ENCODE data around the gene FRMD4A.
"Not testable (repeated sequence)": the region's sequence is repeated elsewhere in the genome, so short reads cannot be mapped to it uniquely, and the experiment has no call there.

The FRMD4A gene

DNA sequence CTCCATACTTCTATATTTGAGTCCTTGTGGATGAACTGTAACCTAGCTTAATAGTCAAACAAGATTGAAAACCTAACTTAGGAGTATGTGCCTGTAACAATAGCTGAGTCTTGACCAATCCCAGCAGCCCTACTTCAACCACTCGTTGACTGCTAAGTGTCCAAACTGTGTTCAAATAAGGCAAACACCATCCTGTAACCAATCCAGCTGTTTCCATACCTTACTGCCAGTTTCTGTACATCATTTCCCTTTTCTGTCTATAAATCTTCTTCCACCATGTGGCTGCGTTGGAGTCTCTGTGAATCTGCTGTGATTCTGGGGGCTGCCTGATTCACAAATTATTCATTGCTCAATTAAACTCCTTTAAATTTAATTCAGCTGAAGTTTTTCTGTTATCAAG lies 195.5 kb downstream of the FRMD4A start:
- DNase-seq: not testable (repeated sequence)

DNA sequence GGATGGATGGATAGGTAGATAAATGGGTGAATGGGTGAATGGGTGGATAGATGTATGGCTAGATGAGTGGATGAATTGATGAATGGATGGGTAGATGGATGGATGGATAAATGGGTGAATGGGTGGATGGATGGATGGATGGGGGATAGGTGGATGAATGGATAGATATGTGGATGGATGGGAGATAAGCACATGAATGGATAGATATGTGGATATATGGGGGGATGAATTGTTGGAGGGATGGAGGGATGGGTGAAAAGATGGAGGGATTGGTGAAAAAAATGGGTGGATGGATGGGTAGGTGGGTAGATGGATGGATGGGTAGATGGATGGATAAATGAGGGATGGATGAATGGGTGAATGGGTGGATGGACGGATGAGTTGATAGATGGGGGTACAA lies 196.4 kb downstream of the FRMD4A start:
- no peak for DNase-seq

DNA sequence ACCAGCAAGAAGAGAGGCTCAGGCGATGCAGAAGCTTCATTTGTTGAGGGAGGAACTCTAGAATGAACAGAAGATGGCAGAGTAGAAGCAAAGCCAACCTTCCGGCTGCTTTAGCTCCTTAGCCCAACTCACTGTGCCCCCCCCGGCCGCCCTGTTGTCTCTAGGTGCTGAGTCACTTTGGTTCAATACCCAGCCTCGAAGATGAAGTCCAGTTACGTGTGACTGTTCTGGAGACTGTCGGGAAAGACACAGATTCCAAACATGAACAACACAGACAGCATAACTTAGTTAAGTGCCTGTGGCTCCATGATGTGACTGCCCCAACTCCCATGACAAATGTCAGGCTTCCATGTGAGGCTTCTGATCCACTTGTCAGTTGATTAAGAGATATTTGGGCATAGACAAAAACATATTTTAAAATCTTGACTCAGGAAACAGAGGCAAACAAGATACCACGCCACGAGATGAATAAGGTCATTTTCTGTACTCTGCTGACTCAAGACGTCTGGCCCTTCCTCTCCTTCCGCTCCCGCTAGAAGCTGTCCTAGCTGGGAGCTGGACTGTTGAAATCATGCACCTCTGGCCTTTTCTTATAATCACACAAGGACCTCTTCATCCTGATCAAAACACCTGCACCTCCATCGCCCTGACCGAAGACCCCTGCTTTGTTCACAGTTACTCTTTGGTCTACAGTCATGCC lies 199.3 kb downstream of the FRMD4A start:
- no peak for DNase-seq

DNA sequence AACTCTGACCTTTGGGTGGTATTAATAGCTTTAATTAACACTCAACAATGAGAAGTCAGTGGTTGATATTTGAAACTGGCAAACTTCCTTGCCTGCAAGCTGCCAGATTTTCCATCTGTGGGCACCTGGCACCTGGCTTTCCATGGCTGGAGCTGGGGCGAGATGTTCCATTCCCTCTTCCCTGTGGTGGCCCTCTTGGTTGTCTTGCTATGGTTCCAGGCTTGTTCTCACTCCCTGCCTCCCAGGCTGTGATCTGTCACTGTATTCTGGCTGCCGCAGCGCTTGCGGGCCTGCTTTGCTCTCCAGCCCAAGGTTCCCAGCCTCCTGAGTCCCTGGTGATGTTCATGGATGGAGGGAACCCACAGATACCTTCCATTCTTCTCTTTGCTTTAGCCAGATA lies 201.0 kb downstream of the FRMD4A start:
- no peak for DNase-seq

DNA sequence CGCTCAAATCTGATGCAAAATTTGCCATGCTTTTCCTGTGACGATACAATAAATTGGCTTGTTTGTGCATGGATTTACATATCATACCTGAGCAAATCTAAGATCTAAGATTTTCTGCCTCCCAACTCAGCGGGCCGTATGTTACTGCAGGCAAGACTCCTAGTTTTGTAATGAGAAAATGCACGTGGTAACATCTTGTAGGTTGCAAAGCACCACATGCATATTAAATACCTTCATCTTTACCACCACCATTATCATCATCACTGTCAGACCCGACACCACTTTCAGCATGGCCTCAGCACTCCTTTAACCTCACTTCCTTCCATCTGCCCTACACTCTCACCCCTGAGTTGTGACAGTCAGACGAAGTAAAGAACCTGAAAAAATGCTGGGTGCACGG lies 202.2 kb downstream of the FRMD4A start:
- no peak for DNase-seq

DNA sequence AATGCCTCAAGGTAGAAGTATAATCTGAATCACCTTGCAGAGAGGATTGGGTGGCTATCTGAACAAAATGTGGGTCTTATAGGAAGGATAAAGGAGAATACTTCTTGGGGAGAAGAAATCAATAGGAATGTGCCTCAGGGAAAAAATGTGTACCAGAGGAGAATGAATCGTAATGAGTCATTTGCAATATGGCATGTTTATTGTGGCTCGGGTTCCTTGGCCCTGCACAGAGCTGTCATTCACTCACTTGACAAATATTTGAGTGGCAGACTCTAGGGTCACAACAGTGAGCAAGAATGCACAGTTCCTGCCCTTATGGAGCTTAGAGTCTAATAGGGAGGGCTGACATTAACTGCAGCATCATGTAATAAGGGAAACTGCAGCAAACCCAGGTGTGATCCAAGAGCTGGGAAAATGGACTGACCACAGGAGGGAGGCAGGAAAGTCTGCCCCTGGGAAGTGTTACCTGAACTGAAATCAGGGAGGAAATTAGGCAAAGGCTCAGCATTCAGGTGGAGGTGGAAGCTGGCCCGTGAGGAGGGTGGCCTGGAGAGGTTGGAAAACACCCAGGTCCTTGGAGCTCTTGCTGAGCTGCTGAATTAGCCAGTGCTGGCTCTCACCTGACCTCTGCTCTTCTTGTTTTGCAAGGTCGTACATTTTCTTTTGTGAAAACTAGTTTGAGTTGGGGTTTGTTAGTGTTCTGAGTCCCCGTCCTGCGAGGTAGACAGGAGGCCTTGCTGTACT lies 203.9 kb downstream of the FRMD4A start:
- DNase-seq: no peak

DNA sequence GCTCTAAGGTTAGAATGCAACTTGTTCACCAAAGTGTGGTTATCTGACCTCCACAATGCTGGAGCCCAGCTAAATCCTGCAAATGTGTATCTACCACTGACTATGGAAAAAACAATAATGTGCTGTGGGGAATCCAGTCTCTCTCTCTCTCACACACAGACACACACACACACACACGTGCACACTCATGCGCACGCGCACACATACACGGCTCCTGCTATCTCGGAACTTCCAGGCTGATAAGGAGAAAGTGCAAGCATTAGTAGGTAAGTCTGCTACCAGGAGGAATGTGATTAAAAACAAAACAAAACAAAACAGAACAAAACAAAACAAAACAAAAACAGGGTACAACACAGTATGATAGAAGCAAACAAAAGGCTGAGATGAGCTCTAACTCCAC lies 205.2 kb downstream of the FRMD4A start:
- no peak for DNase-seq

DNA sequence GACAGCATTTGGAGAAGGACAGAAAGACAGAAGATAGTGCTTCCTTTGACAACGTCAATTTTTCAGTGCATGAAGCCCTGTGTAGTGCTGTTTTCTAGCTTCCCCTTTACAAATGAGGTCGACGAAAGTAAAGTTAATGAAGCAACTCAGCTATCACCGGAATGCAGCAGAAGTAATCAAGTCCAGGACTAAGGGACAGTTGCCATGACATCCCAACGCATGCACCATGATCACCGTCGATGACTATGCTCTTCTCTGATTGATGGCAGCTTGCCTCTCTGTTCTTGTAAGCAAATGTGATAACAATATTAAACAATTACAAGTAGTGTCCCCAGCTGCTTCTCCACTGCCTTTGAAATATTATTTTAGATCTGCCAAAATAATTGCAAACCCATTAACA lies 205.8 kb downstream of the FRMD4A start:
- no peak for DNase-seq

DNA sequence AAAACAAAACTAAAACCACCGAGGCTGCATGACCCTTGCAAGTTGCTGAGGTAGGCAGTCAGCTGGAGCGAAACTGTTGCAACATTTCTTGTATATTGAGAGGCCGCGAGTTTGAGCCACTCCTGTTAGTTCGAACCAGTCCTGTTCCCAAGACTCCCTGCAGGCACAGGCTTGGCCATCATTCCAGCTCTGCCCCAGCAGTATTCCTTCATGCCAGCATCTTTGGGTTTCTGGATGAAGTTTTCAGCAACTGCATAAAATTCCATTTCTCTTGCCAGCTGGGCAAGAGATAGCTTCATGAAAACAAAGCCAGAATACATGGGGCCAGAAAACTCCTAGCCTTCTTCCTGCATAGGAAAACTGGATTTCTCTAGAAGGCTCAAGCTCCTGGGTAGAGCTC lies 207.6 kb downstream of the FRMD4A start:
- no peak for DNase-seq

DNA sequence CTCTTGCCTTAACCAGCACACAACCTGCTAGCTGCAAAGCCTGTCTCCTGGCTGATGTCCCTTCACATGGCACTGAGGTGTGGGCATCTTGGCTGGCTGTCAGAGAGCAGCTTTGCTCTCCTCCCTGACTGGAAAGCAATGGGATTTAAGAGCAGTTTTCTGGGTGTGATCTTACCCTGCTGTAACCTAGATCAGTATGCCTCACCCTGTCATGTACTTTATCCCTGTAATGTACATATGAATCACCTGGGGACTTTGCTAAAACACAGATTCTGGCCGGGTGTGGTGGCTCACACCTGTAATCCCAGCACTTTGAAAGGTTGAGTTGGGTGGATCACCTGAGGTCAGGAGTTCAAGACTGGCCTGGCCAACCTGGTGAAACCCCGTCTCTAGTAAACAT lies 209.9 kb downstream of the FRMD4A start:
- no peak for DNase-seq

DNA sequence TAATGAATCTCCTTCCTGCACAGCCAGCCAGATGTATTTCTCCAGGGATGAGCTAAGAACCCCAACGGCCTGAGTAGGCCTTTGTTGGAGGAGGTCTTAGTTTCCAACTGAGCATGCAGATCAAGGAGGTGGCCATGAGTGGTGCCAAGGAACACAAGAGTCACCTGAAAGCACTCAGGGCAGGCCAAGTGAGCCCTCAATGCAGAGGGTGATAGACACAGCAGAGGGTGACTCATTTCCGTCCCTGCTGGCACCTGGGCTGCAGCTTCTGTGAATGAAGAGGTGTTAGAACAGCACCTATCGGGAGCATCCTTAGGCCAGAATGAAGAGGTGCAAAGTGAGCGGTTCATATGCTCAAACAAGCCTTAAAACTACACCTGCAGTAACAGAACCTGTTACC lies 211.8 kb downstream of the FRMD4A start:
- DNase-seq: no peak

DNA sequence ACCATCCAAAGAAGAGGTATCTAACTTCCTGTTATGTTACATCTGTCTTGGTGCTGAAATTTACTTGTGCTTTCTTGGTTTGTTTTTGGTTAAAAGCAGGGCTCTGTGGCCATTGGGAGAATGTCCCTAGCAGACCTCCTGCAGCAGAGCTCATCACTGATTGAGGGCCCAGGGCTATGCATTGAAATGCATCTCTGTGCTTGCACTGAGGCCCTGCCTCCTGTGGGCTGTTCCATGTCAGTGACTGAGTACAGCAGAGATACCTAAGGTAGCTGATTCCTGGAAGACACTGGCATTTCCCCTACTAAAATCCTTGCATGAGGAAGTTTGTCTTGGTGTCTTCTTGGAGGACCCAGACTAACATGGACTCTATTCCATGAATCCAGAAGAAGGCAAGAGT lies 213.9 kb downstream of the FRMD4A start:
- DNase-seq: no peak

DNA sequence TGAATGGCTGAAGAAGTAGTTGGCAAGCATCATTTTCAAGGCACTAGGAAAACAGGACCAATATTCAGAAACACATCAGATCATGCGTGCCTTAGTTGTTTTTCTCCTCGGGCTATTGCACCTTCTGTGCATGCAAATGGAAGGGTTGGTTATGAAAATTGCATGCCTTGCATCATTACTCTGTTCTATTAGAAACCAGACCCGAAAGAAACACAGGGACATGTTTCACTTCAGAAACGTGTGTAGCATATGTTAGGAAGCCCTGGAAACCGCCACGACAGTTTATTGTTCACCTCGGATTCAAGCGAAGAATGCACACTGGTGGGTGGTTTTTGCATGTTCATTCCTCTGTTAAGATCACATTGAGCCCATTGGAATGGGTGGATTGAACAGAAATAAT lies 214.7 kb downstream of the FRMD4A start:
- DNase-seq: no peak

DNA sequence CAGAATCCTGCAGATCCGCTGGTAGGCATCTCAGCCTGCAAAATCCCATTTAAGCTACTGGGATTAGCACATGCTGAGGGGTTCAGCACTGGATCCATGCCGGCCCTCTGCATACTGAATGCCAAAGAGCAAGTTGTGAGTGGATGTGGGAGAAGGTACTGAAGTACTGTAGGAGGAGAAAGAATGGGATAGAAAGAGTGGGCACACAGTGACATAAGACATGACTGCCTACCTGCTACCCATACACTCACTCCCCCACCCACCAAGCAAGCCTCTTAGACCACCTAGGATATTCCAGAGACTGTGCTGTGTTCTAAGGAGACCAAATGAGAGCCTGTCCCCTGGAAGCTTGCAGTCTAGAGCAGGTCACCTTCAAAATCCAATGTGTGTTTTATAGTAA lies 215.9 kb downstream of the FRMD4A start:
- DNase-seq: no peak

DNA sequence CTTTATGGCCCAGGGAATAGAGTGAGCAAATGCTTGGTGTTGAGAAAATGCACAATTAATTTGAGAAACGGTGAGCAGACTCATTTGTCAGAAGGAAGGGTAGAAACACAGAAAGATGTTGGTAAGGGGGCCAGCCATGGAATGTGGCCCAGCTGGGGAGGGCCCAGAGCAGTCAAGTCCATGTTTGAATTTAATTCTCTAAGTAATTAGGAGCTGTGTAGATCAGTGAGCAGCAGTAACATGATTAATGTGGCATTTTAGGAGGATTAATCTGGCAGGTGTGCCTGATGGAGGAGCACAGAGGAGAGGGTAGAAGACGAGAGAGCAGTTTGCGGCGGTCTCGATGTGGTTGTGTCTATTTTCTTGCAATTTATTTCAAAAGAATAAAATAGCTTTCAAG lies 218.7 kb downstream of the FRMD4A start:
- DNase-seq: no peak

DNA sequence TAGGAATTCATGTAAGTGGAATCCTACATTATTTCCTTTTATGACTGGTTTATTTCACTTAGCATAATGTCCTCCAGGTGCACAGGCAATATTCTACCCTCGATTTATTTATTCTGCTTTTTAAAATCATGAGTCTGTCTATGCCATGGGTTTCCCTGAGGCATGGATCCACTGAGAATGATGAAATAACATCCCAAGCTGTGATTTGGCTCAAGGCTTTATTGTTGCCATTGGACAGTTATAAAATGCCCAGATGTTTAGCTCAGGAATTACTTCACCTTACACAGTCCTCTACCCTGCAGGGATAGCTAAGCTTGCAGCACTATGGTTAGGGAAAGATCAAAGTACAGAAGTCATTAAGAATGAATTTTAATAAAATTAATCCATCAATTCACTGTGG lies 219.5 kb downstream of the FRMD4A start:
- no peak for DNase-seq

DNA sequence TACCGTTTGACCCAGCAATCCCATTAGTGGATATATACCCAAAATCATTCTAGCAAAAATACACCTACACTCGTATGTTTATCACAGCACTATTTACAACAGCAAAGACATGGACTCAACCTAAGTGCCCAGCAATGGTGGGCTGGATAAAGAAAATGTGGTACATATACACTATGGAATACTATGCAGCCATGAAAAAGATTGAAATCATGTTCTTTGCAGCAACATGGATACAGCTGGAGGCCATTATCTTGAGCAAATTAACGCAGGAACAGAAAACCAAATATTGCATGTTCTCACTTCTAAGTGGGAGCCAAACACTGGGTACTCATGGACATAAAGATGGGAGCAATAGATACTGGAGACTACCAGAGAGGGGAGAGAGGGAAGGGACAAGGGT lies 223.9 kb downstream of the FRMD4A start:
- no peak for DNase-seq

DNA sequence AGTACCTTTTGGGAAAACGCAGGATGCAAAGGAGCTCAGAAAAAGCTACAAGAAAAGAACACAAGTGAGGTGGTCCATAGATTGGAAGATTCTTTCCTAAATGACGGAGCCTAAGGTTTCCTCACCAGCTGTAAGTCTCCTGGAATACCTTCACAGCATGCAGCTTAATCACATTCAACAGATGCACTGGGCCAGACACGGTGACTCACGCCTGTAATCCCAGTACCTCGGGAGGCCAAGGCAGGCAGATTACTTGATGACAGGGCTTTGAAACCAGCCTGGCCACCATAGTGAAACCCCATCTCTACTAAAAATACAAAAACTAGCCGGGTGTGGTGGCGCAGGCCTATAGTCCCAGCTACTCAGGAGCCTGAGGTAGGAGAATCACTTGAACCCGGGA lies 228.7 kb downstream of the FRMD4A start:
- no peak for DNase-seq

DNA sequence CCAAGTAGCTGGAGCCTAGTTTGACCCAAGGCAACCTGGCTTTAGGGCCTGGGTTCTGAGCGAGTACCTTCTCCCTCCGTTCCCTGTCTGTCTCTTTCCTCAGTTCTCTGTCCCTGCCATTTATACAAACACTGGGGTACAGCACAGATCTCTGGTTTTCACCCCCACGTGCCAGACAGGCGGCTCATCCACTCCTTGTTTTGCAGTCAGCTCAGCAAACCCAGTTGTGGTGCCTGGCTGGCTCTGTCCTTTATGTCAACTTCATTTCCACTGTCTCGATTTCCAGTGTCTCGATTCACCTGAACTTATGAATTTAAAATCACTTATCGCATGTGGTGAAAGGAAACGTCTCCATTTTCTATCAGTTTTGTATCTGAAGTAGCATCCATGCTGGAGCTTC lies 230.8 kb downstream of the FRMD4A start:
- no peak for DNase-seq

DNA sequence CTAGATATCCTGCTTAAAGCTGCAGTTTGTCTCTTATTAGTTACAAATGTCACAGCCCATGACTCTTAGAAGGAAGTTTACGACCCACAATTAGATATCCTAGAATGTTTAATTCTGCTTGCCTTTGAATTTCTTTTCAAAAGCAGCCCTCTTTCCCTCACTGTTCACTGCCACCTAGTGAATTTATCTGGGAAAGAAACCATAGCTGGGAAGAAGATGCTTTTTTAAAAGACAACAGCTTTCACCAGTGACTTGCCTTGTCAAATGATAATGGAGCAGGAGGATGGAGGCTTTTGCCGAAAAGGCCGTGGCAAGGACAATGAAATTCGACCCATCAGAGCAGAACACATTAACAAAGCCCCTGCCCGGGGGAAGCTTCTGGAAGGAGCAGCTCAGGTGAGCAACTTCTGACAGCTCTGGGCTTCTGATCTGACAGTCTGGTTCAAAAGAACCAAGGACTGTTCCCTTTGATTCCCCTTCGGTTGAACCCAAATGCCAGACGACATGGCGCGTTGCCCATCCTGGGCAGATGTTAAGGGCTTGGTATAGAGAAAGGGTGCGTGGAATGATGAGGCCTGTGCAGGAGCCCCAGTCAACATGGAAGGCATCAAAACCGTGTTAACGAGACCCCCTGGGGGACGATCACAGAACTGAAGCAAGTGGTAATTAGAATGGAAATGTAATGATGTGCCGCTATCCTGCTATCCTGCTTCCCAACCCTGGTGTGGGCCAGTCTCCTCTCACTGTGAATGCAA lies 236.8 kb downstream of the FRMD4A start:
- DNase-seq: no peak

DNA sequence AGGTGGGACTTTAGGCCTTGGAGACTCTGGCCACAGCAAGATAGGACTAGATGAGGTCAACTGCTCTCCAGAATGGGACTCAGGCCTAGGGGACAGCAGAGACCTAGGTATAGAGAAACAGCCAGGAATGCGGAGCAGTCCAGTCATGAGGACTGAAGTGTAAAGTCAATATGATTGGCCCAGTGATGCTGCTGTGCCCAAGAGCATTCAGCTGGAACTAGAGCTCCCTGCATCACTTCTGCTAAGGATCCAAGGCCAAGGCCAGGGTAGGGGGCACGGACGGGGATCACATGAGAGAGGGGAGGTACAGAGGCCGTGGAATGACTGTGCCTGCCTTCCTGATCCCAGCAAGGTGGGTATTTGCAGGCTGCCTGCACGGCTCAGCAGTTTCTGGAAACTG lies 237.9 kb downstream of the FRMD4A start:
- DNase-seq: no peak

DNA sequence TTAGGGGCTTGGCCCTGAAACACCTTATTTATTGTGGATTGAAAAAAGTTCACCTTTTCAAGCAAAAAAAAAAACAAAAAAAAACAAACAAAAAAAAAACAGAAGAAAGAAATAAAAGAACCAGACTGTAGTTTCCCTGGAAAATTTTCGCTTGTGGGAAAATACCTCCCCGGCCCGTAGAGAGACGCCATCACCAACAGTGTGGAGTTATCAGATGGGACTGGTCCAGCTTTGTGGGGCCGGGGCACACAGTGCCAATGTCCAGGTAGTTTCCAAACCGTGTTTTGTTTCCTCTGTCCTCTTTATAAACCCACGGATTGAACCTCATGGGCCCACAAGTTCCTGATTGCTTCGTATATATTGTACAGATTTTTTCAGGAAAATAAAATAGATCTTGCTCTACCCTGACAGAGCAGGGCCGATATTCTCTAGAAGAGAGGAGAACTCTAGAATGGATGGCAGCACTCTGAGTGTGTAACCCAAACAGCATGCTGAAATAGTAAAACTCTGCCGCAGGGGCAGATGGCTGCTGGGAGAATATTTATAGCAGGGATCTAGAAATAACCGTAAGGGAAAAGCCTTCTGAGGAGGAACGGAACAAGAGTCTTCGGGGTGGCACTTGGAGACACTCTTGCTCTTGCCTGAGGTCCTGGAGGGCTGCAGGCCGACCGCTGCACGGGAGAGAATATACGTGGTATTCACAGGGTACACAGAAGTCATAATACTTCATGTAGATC lies 241.0 kb downstream of the FRMD4A start:
- DNase-seq: no peak

DNA sequence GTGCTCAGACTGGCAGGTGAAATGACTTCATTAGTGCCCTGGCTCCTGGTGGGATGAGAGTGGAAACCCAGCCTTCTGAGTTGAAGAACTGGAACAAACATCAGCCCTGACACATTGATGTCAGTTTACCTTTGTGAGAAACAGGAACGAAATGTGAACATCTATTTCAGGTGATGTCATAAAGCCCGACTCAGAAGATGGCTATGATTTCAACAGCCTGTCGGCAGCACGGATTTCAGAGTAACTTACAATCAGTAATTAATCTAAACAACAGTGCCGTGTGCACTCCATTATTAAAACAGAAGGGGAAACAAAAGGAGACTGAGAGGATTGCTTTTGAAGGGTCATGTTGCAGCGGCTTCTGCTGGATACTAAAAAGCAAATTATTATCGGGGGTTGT lies 243.2 kb downstream of the FRMD4A start:
- DNase-seq: no peak
